HepG2 (cell line): ENCODE data around the gene PGAP3. TPM values are rescaled to one million over a fixed set of nuclear protein-coding genes. Genes with fewer than 3 reads are reported as not detected.

ENCODE experiments used
- DPF2 ChIP-seq: sonication (generic); formaldehyde crosslinking; IDR thresholded peaks from 2 replicates; pipeline ENCODE4 v1.4.0; 2020; ENCODE audit warnings: mild to moderate bottlenecking, low read depth, missing genetic modification reagents, borderline replicate concordance
- EP300 ChIP-seq, 3 experiments: sonication (generic) in 1 of 3; formaldehyde crosslinking in 1 of 3; IDR thresholded peaks; 2 replicates each; pipeline versions ENCODE4 v1.5.1 to v1.6.1; 2011 to 2020; ENCODE audit warnings: low read depth in 2 of 3, low read length in 2 of 3, borderline replicate concordance in 1 of 3, improper control_type of control experiment in 1 of 3, mild to moderate bottlenecking in 1 of 3, missing genetic modification reagents in 1 of 3, moderate library complexity in 1 of 3
- GABPB1 ChIP-seq: IDR thresholded peaks from 2 replicates; pipeline ENCODE4 v1.6.1; 2016; ENCODE audit warnings: mild to moderate bottlenecking, missing genetic modification reagents, moderate library complexity, missing compliant biosample characterization
- GTF3A ChIP-seq: sonication (generic); formaldehyde crosslinking; conservative IDR thresholded peaks from 2 replicates; pipeline ENCODE4 v1.4.0; 2020; ENCODE audit warnings: mild to moderate bottlenecking, missing genetic modification reagents
- HNF1A ChIP-seq, 2 experiments: sonication (generic) in 1 of 2; formaldehyde crosslinking in 1 of 2; IDR thresholded peaks; 2 replicates each; pipeline versions ENCODE4 v1.4.0 to v1.6.1; 2016 to 2020; ENCODE audit warnings: borderline replicate concordance in 1 of 2, low read depth in 1 of 2, mild to moderate bottlenecking in 1 of 2, missing genetic modification reagents in 1 of 2
- KDM5B ChIP-seq: sonication (generic); formaldehyde crosslinking; IDR thresholded peaks from 2 replicates; pipeline ENCODE4 v1.4.0; 2020; ENCODE audit warnings: missing genetic modification reagents, mild to moderate bottlenecking, borderline replicate concordance
- MTF2 ChIP-seq: sonication (generic); formaldehyde crosslinking; IDR thresholded peaks from 2 replicates; pipeline ENCODE4 v1.5.0; 2020; ENCODE audit warnings: missing genetic modification reagents, borderline replicate concordance
- NBN ChIP-seq: fragments of 450-650 bp; conservative IDR thresholded peaks from 2 replicates; pipeline ENCODE4 v1.6.1; 2017
- POGZ ChIP-seq: sonication (generic); formaldehyde crosslinking; IDR thresholded peaks from 2 replicates; pipeline ENCODE4 v1.4.0; 2020; ENCODE audit warnings: mild to moderate bottlenecking, missing genetic modification reagents
- RNF219 ChIP-seq: sonication (generic); formaldehyde crosslinking; IDR thresholded peaks from 2 replicates; pipeline ENCODE4 v1.5.0; 2020; ENCODE audit warnings: mild to moderate bottlenecking, missing genetic modification reagents
- SMC3 ChIP-seq: IDR thresholded peaks from 2 replicates; pipeline ENCODE4 v1.6.1; 2011; ENCODE audit warnings: low read length, improper control_type of control experiment
- TFDP1 ChIP-seq: IDR thresholded peaks from 2 replicates; pipeline ENCODE4 v1.6.1; 2016; ENCODE audit warnings: missing compliant biosample characterization, missing genetic modification reagents, borderline replicate concordance
- ZFP36L2 ChIP-seq: sonication (generic); formaldehyde crosslinking; IDR thresholded peaks from 2 replicates; pipeline ENCODE4 v1.4.0; 2020; ENCODE audit warnings: missing genetic modification reagents
- ZMAT3 ChIP-seq: sonication (generic); formaldehyde crosslinking; conservative IDR thresholded peaks from 2 replicates; pipeline ENCODE4 v1.7.0; 2021; ENCODE audit warnings: missing genetic modification reagents
- ZNF124 ChIP-seq: sonication (generic); formaldehyde crosslinking; IDR thresholded peaks from 2 replicates; pipeline ENCODE4 v1.4.0; 2020; ENCODE audit warnings: missing genetic modification reagents
- ZNF570 ChIP-seq: sonication (generic); formaldehyde crosslinking; IDR thresholded peaks from 2 replicates; pipeline ENCODE4 v1.4.0; 2020; ENCODE audit warnings: mild to moderate bottlenecking, missing genetic modification reagents, borderline replicate concordance
- ZNF660 ChIP-seq: sonication (generic); formaldehyde crosslinking; IDR thresholded peaks from 2 replicates; pipeline ENCODE4 v1.5.1; 2020; ENCODE audit warnings: mild to moderate bottlenecking, low read depth, missing genetic modification reagents, borderline replicate concordance
- polyA plus RNA-seq, 8 experiments: library from polyadenylated mRNA; depleted of rRNA in 3 of 8; stranded (reverse) in 7 of 8; unstranded in 1 of 8; fragments of >200 nt; fragmentation: Illumina TruSeq in 4 of 8; extraction: Trizol in 4 of 8; gene quantifications; 2 replicates each; pipeline versions ENCODE4 v1.2.1 to v1.2.3, GENCODE V29; 2011 to 2016; ENCODE audit warnings: low read depth in 4 of 8, missing spikeins in 1 of 8, mixed read lengths in 1 of 8; ENCODE audit not compliant: insufficient read depth in 1 of 8
- total RNA-seq, 5 experiments: library from RNA; depleted of rRNA; stranded (reverse); fragments of >200 nt; fragmentation: Illumina TruSeq; extraction: Trizol; gene quantifications; 2 replicates each; pipeline ENCODE4 v1.2.3, GENCODE V29; 2016; ENCODE audit warnings: low read depth in 1 of 5

Gene PGAP3
- total and polyA plus RNA-seq, 2 of the 13 experiments (the other 11 are each of a cell fraction or from before 2014, with no cell fraction given) = 11.9 to 14.6 TPM

GRCh38 chr17:39671651-39672521, 16.0 kb downstream of the PGAP3 start (continued):
- TF ChIP-seq HNF1A (IDR thresholded peaks at IDR 0.05; ENCODE audit: low read depth) (no peak), HNF1A (CRISPR knock-in tag; IDR thresholded peaks at IDR 0.05; ENCODE audit: borderline replicate concordance) (0 out of 2 replicates have a peak, but pooled peaks have one; percentile 29), ZNF124 (CRISPR knock-in tag) (no peak), EP300 (IDR thresholded peaks at IDR 0.05; ENCODE audit: low read depth in 2 of 2, low read length in 2 of 2) (no peak), EP300 (CRISPR knock-in tag; IDR thresholded peaks at IDR 0.05; ENCODE audit: borderline replicate concordance) (0 out of 2 replicates have a peak, but pooled peaks have one; percentile 16), SMC3 (peak; percentile 69), KDM5B (CRISPR knock-in tag) (peak; percentile 81; the same call in 1 of the 2 replicates), GABPB1 (CRISPR knock-in tag) (no peak; the same call in 1 of the 2 replicates), DPF2 (CRISPR knock-in tag) (peak; percentile 50; the same call in 1 of the 2 replicates), ZNF660 (CRISPR knock-in tag) (no peak), MTF2 (CRISPR knock-in tag) (peak; percentile 93), ZMAT3 (CRISPR knock-in tag) (no peak; the same call in 1 of the 2 replicates), TFDP1 (CRISPR knock-in tag) (no peak), ZFP36L2 (CRISPR knock-in tag) (no peak), RNF219 (CRISPR knock-in tag) (no peak), ZNF570 (CRISPR knock-in tag) (no peak), POGZ (CRISPR knock-in tag) (no peak), GTF3A (CRISPR knock-in tag) (no peak), NBN (no peak)
